Measurements from ENCODE around the gene DENND1A.
"Not testable (repeated sequence)": the region's sequence is repeated elsewhere in the genome, so short reads cannot be mapped to it uniquely, and the experiment has no call there.

The DENND1A gene

GRCh38 chr9:123946101-123946821 lies 16.3 kb upstream of the DENND1A start:
- no peak for DNase-seq

GRCh38 chr9:123945532-123945931 lies 15.6 kb upstream of the DENND1A start:
- DNase-seq: no peak

- not testable (repeated sequence) for DNase-seq
Observed at GRCh38 chr9:123944464-123944863, 14.5 kb upstream of the DENND1A start.

- no peak for DNase-seq
Observed at GRCh38 chr9:123943671-123944070, 13.7 kb upstream of the DENND1A start.

- DNase-seq: no peak
Observed at GRCh38 chr9:123942542-123942941, 12.6 kb upstream of the DENND1A start.

GRCh38 chr9:123941524-123942070 lies 11.7 kb upstream of the DENND1A start:
- DNase-seq: no peak

GRCh38 chr9:123940721-123941523 lies 11.0 kb upstream of the DENND1A start:
- no peak for DNase-seq

- no peak for DNase-seq
Observed at GRCh38 chr9:123938401-123938800, 8.5 kb upstream of the DENND1A start.

GRCh38 chr9:123936575-123936974 lies 6.6 kb upstream of the DENND1A start:
- DNase-seq: not testable (repeated sequence)

GRCh38 chr9:123933440-123934212 lies 3.7 kb upstream of the DENND1A start:
- DNase-seq: no peak

- DNase-seq: peak; percentile 18
Observed at GRCh38 chr9:123929177-123929869, 603 bp downstream of the DENND1A start.

GRCh38 chr9:123928533-123929176 lies 1.3 kb downstream of the DENND1A start:
- DNase-seq: no peak

- no peak for DNase-seq
Observed at GRCh38 chr9:123927625-123928532, 2.0 kb downstream of the DENND1A start.

GRCh38 chr9:123926941-123927340 lies 3.0 kb downstream of the DENND1A start:
- no peak for DNase-seq

GRCh38 chr9:123925819-123926218 lies 4.1 kb downstream of the DENND1A start:
- no peak for DNase-seq

GRCh38 chr9:123925161-123925560 lies 4.8 kb downstream of the DENND1A start:
- no peak for DNase-seq

GRCh38 chr9:123924727-123925126 lies 5.2 kb downstream of the DENND1A start:
- no peak for DNase-seq

GRCh38 chr9:123923884-123924283 lies 6.0 kb downstream of the DENND1A start:
- DNase-seq: no peak

GRCh38 chr9:123923377-123923776 lies 6.5 kb downstream of the DENND1A start:
- no peak for DNase-seq

GRCh38 chr9:123922911-123923310 lies 7.0 kb downstream of the DENND1A start:
- DNase-seq: no peak

- no peak for DNase-seq
Observed at GRCh38 chr9:123922431-123922830, 7.5 kb downstream of the DENND1A start.

Data from CD4-positive, alpha-beta T cell treated with Interleukin-15 for 1 hour (primary cell).